Measurements from ENCODE around the gene DDIAS.
"Not testable (repeated sequence)": the region's sequence is repeated elsewhere in the genome, so short reads cannot be mapped to it uniquely, and the experiment has no call there.

Gene DDIAS

GRCh38 chr11:82970507-82971083, 69.1 kb downstream of the DDIAS start:
- DNase-seq (ENCODE audit: low spot score): not testable (repeated sequence)

- not testable (repeated sequence) for DNase-seq (ENCODE audit: low spot score)
Measured at GRCh38 chr11:82971519-82971946, 70.0 kb downstream of the DDIAS start.

GRCh38 chr11:82972103-82972502, 70.6 kb downstream of the DDIAS start:
- DNase-seq (ENCODE audit: low spot score): no peak

- no peak for DNase-seq (ENCODE audit: low spot score)
Measured at GRCh38 chr11:82974135-82974534, 72.6 kb downstream of the DDIAS start.

GRCh38 chr11:82974851-82975250, 73.3 kb downstream of the DDIAS start:
- DNase-seq (ENCODE audit: low spot score): no peak

- DNase-seq (ENCODE audit: low spot score): no peak
Measured at GRCh38 chr11:82975882-82976281, 74.3 kb downstream of the DDIAS start.

- no peak for DNase-seq (ENCODE audit: low spot score)
Measured at GRCh38 chr11:82976786-82977185, 75.2 kb downstream of the DDIAS start.

- no peak for DNase-seq (ENCODE audit: low spot score)
Measured at GRCh38 chr11:82978422-82979099, 77.0 kb downstream of the DDIAS start.

- no peak for DNase-seq (ENCODE audit: low spot score)
Measured at GRCh38 chr11:82979824-82980223, 78.3 kb downstream of the DDIAS start.

- DNase-seq (ENCODE audit: low spot score): no peak
Measured at GRCh38 chr11:82980292-82980691, 78.8 kb downstream of the DDIAS start.

- DNase-seq (ENCODE audit: low spot score): no peak
Measured at GRCh38 chr11:82980947-82981346, 79.4 kb downstream of the DDIAS start.

- no peak for DNase-seq (ENCODE audit: low spot score)
Measured at GRCh38 chr11:82981852-82982251, 80.3 kb downstream of the DDIAS start.
